ENCODE data around the gene DDX24.

- TF ChIP-seq, protein P1, sequence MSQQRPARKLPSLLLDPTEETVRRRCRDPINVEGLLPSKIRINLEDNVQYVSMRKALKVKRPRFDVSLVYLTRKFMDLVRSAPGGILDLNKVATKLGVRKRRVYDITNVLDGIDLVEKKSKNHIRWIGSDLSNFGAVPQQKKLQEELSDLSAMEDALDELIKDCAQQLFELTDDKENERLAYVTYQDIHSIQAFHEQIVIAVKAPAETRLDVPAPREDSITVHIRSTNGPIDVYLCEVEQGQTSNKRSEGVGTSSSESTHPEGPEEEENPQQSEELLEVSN (IDR thresholded peaks at IDR 0.05), result no peak
- TF ChIP-seq CEBPB (IDR thresholded peaks at IDR 0.05; ENCODE audit: low read depth, low read length) (no peak), EP300 (IDR thresholded peaks at IDR 0.05; ENCODE audit: borderline replicate concordance in 1 of 2, low read depth in 2 of 2, low read length in 2 of 2) (no peak)
- TF ChIP-seq, protein P2, sequence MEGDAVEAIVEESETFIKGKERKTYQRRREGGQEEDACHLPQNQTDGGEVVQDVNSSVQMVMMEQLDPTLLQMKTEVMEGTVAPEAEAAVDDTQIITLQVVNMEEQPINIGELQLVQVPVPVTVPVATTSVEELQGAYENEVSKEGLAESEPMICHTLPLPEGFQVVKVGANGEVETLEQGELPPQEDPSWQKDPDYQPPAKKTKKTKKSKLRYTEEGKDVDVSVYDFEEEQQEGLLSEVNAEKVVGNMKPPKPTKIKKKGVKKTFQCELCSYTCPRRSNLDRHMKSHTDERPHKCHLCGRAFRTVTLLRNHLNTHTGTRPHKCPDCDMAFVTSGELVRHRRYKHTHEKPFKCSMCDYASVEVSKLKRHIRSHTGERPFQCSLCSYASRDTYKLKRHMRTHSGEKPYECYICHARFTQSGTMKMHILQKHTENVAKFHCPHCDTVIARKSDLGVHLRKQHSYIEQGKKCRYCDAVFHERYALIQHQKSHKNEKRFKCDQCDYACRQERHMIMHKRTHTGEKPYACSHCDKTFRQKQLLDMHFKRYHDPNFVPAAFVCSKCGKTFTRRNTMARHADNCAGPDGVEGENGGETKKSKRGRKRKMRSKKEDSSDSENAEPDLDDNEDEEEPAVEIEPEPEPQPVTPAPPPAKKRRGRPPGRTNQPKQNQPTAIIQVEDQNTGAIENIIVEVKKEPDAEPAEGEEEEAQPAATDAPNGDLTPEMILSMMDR (IDR thresholded peaks at IDR 0.05; ENCODE audit: control extremely low read depth in 1 of 3, insufficient read depth in 1 of 3, low read depth in 1 of 3, low read length in 3 of 3), result no peak
- TF ChIP-seq, protein P3, sequence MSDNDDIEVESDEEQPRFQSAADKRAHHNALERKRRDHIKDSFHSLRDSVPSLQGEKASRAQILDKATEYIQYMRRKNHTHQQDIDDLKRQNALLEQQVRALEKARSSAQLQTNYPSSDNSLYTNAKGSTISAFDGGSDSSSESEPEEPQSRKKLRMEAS (IDR thresholded peaks at IDR 0.05), result no peak
Measured at GRCh38 chr14:94054401-94054800, 26.6 kb downstream of the DDX24 start.
